GM18498 (cell line): ENCODE measurements around the gene ATG101.
A peak's percentile ranks its signal among the peaks of the same experiment; 100 is the strongest.

Experiments used
- ATAC-seq: cut with Tn5 transposase; IDR thresholded peaks from one replicate; pipeline ENCODE4 v1.9.1; 2021; ENCODE audit warnings: mild to moderate bottlenecking, moderate library complexity; ENCODE audit not compliant: unreplicated experiment

The ATG101 gene

DNA sequence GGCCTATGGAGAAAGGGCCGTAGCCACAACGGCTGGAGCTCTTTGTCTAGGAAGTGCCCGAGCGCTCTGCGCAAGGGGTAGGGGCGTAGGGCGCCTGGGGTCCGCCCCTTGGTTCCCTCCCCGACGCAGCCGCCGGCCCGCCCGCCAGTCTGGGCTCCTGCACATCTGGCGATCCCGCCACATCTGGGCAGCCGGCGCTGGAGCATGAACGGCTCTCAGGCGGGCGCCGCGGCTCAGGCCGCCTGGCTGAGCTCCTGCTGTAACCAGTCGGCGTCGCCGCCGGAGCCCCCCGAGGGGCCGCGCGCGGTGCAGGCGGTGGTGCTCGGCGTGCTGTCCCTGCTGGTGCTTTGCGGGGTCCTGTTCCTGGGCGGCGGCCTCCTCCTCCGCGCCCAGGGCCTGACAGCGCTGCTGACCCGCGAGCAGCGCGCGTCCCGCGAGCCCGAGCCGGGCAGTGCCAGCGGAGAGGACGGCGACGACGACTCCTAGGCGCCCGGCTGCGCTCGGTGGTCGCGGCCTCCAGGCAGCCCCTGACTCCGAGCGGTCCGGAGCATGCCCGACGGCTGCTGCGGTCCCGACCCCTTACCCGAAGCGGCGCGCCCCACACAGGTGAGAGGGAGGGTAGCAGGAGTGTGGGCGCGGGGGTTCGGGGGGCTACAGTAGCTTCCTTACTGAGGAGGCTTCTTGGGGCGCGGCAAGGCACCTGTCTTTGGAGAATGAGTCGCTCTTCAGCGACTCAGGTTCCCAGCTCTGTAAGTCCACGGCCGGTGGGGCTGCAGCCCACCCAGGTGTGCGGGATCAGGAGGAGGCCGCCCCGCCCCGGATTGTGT, 10.0 kb downstream of the ATG101 start, which contains the start of gene SMIM41:
SMIM41 (plus strand) TSS at position 129 of the 827 bp plus-strand sequence; CDS start at position 205, 76 bp downstream.
- no peak for ATAC-seq

- ATAC-seq: no peak
These were observed 10.8 kb downstream of the ATG101 start for GRCh38 chr12:52080403-52081251.

DNA sequence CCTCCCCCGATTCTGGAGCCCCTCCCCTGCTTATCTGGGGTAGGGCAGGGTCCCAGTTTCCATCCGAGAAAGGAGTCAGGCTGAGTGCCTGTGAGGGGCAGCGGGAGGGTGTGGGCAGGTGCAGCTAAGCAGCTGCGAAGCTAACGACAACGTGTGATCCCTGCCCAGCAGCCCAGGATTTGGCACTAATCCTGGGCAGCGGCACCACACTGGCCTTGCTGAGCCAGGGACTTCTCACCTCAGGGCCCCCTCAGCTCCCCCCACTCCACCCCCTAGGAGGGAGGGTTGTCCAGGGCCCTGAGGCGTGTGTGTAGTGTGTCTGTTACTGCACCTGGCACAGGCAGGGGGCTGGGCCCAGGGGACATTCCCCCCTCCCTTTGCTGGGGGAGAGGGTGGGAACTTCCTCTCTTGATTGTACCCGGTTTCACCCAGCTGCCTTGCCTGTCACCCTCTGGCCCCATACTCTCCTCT, 11.5 kb downstream of the ATG101 start:
- ATAC-seq: peak; percentile 68

DNA sequence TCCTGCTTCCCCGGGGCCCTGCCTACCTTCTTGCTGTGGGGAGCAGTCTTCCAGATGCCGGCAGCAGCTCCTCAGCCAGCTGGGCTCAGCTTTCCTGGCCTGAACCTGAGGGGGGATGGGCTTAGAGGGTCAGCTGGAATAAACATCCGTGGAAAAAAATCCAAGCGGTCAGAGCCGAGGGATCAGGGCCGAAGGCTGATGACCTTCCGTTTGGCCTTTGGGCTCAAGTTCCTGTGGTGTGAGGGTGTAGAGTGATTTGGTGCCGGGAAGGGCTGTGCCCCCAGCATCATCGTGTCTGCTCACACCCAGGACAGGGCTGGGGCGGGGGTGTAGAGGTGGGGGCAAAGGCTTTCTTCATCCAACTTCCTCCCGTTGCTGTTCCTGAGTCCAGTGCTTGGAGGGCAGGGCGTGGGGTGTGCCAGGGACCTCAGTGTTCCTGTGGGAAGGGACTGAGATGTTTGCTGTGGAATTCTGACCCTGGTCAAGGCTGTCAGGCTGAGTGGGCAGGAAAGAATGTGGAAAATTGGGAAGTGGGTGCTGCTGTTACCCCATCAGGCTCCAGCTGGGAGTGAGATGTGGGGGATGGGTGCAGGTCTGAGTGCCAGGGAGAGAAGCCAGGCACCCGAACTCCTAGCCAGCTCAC, 12.4 kb downstream of the ATG101 start:
- ATAC-seq: no peak

- ATAC-seq: no peak
These were observed 12.8 kb downstream of the ATG101 start for GRCh38 chr12:52082669-52082987.

DNA sequence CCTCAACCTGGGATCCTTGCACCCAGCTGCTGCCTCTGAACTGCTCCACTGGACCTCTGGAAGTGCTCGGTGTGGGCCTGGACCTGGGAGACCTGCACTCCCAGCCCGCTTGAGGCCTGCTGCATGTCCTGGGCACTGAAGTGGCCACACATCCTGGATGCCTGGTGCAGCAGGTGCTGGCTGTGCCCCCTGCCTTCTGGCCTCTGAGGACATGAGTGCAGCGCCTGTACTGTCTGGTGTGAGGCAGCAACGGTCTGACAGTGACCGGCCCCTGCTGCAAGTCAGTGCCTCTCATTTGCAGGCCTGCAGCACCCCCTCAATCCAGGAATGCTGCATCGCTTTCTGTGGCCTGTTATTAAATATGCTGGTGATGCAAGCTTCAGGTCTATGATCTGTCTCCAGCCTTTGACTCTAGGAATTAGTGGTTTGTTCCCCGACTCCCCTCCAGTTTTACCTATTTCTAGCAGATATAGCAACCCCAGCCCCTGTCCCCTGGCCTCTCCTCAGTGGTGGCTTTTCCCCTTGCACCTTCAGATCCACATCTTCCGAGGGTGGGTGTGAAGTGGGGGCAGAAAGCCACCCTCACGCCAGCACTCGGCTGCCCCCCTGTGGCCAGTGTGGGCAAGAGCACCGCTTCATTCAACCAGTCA, 13.3 kb downstream of the ATG101 start:
- ATAC-seq: no peak

DNA sequence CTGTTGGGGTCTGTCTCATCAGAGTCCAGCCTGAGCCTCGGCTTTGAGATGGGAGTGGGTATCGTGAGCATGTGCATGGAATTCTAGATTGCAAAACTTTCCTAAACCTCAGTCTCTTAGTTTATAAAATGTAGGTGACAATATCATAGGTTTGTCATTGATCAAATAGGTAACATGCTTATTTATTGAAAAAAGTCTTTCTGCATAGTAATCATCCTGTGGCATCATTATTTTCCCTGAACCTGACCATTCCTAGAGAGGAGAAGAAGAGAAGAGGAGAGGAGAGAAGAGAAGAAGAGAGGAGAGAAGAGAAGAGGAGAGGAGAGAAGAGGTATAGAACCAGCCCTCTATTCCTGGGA, 13.8 kb downstream of the ATG101 start:
- ATAC-seq: no peak

- ATAC-seq: no peak
These were observed 14.9 kb downstream of the ATG101 start for GRCh38 chr12:52084491-52085231.

- ATAC-seq: no peak
These were observed 16.0 kb downstream of the ATG101 start for GRCh38 chr12:52085682-52086180.

DNA sequence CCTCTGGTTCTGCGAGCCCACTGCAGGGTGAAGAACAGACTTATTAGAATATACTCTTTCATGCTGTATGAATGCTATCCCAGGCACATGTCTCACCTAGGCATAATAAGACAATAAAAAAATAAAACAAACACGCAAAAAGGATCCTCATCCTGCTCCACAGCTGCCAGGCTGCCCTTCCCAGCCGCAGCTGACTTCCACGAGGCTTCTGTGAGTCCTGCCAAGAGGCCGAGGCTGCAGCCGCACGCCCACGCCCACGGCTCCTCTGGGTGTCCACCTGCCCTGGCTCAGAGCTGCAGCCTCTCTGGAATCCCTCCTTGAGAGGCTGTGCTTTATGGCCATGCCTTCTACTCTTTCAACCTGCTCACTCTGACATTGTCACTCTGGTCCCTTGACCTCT, 16.6 kb downstream of the ATG101 start:
- no peak for ATAC-seq

- ATAC-seq: no peak
These were observed 17.4 kb downstream of the ATG101 start for GRCh38 chr12:52086944-52087835.

DNA sequence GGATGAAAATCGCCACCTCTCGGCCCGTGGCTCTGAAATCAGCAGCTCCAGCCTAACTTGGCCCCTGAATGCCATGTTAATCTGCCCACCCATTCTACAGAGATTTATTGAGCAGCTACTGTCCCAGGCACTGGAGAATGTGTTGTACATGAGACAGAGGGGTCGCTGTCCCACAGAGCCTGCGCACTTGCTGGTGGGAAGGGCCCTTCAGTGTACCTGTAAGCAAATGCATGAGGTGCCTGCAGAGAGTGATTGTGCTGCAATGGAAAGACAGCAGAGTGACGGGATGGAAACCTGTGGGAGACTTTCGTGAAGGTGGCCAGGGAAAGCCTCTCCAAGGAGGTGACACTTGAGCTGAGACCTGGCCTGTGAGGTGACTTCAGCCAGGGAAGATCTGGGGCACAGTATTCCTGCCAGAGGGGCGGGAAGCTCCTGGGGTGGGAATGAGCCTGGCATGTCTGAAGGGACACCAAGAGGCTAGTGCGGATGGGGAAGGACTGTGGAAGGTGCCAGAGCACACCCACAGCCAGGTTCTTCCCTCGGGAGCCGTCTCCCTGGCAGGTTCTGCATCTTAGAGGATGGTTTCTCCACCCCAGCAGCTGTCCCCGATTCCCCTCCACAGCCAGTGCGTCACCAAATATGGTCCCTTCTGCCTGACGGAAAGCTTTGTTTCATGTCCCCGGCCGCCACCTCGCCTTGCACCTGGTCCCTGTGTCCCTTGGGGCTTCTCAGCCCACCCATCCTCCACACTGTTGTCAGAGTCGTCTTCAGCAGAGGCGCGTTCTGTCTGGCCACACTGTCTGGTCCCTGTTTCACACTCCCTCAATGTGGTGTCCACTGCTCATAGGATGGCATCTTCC, 18.4 kb downstream of the ATG101 start:
- no peak for ATAC-seq

GRCh38 chr12:52089491-52089890, 19.7 kb downstream of the ATG101 start:
- no peak for ATAC-seq

DNA sequence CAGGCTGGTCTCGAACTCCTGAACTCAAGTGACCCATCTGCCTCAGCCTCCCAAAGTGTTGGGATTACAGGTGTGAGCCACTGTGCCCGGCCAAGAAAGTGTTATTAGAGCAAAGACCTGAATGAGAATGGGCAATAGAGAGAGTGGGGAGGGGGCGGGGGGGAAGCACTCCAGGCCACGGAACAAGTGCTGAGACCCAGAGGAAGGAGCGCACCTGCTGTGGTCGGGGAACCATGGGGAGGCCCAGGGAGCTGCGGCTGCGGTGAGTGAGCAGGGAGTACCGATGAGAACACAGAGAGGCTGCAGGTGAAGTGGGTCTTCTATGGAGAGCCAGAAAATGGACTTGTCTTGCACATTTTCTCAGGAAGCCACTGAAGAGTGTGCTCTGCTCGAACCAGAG, 20.5 kb downstream of the ATG101 start:
- no peak for ATAC-seq

DNA sequence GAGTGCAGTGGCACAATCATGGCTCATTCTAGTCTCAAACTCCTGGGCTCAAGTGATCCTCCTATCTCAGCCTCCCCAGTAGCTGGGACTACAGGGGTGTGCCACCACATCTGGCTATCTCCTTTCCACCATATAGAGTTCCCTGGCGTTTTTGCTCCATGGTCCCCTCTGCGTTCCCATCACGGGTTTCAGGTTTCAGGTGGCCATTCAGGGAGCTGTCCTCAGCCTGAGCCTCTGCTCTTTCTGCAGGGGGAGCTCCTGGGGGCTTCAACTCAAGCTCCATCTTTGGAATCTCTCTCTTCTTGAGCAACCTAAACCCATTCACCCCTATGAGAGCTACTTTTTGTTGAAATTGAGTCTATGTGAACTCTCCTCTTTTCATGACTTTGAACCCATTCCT, 21.3 kb downstream of the ATG101 start:
- no peak for ATAC-seq

GRCh38 chr12:52091869-52092268, 22.1 kb downstream of the ATG101 start:
- ATAC-seq: no peak

GRCh38 chr12:52093346-52093745, 23.6 kb downstream of the ATG101 start:
- ATAC-seq: no peak

GRCh38 chr12:52096332-52097044, 26.7 kb downstream of the ATG101 start:
- ATAC-seq: no peak
